ENCODE results near the gene SCUBE3.

The SCUBE3 gene

GRCh38 chr6:35214869-35215664 is 1.3 kb downstream of the SCUBE3 start:
- DNase-seq = no peak

DNA sequence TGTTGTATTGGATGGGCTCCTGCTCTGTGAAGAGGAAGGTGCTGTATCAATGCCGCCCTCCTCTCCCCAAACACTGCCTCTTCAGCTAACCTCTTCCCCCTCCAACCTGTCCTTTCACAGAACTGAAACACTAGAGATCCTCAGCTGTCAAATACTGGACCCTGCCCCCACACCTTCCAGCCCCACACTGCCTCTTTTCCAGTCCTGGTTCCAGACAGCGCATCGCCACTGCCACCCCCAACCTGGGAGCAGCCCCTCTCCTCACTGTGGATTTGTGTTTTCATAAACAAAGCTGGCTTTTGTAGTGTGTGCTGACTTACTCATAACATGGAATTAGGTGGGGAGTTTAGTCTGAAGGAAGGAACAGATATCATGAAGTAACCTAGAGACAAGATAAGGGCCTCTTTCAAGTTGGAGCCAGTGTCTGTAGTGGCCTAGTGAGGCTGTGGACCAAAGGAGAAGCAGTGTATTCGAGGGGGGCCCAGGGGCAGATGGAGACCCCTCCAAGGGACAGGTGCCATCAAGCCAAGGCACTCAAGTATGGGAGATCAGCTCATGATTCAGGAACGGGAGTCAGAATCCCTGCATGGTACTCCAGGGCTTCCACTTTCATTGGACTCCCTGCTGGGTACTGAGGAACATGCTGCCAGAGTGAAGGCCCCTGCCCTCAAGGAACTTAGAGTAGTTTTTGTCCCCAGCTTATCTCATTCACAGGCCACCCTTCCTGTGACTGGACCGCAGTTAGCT is 2.1 kb downstream of the SCUBE3 start:
- DNase-seq = no peak

- no peak for DNase-seq
These were observed 2.6 kb downstream of the SCUBE3 start for GRCh38 chr6:35216412-35216732.

DNA sequence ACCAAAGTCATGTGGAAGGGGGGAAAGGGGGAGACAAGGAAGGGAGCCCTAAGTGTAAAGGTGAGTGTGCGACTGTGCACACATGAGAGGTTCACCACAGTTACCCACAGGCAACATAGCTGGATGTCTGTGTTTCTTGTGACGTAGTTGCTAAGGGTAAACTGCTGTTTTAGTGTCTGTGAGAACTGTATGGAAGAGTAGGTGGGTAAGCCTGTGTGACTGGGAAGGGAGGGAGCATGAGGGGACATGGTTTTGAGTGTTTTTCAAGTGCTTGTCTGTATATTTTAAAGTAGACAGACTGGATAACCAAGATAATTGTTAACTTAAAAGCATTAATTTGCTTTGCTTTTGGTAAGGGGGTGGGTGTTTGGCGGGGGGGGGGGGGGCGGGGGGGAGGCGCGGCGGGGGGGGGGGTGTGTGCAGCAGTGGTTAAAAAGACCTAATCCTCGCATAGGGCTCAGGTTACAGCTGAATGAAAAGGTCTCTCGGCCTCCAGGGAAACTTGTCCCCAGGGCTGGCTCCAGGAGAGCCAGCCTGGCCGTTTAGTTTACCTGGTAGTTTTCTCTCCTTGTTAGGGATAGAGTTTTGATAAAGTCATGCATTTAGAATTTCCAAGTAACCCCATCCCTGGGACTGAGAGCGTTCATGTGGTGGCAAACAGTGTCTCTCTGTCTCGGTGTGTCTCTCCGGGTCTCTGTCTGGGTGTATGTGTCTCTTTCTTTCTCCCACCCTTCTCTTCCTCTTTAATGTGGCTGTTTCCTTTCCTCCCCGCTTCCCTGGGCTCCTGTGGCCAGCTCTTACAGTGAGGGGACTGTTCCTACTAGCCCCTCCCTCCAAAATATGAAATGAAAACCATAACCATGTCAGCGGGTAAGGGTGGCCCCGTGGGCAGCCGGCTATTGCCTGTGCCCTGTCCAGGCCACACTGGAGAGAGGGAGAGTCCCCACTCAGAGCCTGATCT is 3.4 kb downstream of the SCUBE3 start:
- no peak for DNase-seq

DNA sequence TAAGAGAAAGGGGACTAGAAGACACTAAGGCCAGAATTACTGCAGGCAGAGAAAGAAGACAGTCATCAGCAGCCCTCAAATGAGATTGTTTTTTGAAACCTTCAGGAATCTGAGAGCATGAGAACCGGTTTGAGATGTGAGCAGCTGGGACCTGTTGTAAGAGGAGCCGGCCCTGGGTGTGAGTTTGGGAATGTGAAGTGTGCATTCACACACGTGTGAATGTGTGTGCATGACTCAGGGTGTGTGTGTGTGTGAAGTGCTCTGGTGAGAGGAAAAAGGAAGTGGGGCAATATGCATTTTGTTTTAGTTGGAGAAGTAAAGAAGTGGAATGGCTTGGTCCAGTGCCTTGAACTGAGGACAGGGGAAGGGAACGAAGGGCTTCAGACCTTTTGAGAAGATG is 4.3 kb downstream of the SCUBE3 start:
- no peak for DNase-seq

DNA sequence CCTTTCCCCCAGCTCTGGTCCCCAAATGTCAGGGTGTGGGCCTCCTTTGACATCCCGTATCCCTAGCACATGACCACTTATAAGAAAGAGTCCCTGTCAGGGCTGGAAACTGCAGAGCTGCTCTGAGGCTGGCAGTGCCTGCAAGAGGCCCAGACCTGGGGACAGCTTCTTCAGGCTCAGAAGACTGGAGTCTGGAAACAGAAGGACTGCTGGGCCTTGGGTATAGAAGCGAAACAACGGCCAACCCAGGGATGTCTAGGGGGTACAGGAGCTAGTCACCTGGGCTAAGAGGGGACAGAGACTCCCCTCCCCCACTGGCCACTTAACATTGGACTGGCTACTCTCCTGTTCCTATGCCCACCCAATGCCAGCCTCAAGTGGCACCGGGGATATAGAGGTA is 4.7 kb downstream of the SCUBE3 start:
- DNase-seq = no peak

GRCh38 chr6:35219683-35220326 is 6.0 kb downstream of the SCUBE3 start:
- no peak for DNase-seq

- DNase-seq = no peak
These were observed 7.0 kb downstream of the SCUBE3 start for GRCh38 chr6:35220711-35221110.

GRCh38 chr6:35223396-35223795 is 9.6 kb downstream of the SCUBE3 start:
- no peak for DNase-seq

- no peak for DNase-seq
These were observed 11.0 kb downstream of the SCUBE3 start for GRCh38 chr6:35224720-35225119.

- no peak for DNase-seq
These were observed 14.7 kb downstream of the SCUBE3 start for GRCh38 chr6:35228481-35228880.

- no peak for DNase-seq
These were observed 15.5 kb downstream of the SCUBE3 start for GRCh38 chr6:35229304-35229703.

GRCh38 chr6:35230498-35230897 is 16.7 kb downstream of the SCUBE3 start:
- no peak for DNase-seq

GRCh38 chr6:35230950-35231349 is 17.2 kb downstream of the SCUBE3 start:
- DNase-seq = no peak

- no peak for DNase-seq
These were observed 17.8 kb downstream of the SCUBE3 start for GRCh38 chr6:35231563-35231962.

DNA sequence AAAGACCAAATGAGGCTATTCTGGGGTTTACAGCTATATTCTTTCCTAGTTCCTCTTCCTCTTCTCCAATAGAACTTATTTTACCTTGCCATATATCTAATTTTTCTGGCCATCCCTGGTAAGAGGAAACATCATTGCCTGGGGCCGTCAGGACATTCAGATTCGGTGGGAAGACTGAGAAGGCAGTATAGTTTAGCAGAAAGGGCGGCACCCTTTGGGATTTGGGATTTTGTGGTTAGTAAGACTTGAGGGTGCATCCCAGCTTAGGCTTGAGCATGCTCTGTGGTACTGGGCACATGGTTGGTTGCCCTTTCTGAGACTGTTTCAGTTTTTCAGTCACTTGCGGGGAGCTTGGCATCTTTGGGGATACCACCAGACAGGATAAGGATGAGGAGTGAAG is 21.1 kb downstream of the SCUBE3 start:
- DNase-seq = no peak

DNA sequence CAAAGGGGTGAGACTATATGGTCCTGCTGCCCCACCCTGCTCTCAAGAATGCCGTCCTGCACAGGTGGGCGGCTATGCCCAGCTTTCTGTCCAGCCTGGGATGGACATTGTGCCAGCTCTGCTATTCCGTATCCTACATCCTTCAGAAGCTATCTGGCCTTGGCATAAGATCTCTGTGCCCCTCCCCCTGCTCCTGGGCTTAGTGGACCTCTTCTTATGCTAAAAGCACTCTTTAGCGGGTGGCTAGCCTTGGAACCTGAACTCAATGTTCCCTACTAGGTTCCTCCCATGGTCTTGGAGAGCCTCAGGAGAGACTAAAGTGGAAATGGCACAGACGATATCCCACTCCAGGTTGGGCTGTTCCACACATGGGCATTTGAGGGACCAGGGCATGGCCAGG is 22.5 kb downstream of the SCUBE3 start:
- no peak for DNase-seq

GRCh38 chr6:35237476-35237875 is 23.7 kb downstream of the SCUBE3 start:
- DNase-seq = no peak

DNA sequence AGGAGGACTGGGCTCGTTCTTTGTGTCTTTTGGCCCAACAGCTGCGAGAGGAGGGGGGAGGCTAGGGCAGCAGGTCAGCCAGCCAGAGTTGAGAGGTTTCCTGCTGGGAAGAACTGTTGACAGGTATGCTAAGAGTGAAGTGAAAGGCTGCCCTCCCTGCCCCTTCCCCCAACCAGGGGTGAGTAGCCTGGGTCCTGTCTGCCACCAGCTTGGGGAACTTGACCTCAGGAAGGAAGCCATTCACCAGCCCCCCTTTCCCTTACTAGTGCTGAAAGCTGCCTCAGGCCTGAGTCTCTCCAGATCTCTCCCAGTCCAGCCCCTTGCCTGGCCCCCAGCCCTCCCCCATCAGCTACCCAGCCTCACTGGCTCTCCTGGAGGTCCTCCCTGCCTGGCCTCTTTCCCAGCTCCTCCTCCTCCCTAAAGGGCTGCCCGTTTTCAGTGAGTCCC is 25.1 kb downstream of the SCUBE3 start:
- DNase-seq = no peak

DNA sequence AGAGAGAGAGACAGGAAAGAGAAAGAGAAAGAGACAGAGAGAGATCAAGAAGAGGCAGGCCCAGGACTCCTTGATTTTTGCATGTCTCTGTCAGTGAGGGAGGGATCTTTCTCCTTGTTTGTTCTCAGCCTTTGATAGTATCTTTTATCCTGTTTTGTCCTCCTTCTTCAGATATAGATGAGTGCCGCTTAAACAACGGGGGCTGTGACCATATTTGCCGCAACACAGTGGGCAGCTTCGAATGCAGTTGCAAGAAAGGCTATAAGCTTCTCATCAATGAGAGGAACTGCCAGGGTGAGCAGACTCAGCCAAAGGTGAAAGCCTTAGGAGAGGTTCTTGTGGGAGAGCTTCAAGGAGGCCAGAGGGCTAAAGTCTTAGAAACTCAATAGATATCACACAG is 25.8 kb downstream of the SCUBE3 start:
- no peak for DNase-seq

- peak; percentile 58 for DNase-seq
These were observed 27.4 kb downstream of the SCUBE3 start for GRCh38 chr6:35240838-35241801.

GRCh38 chr6:35242486-35242885 is 28.7 kb downstream of the SCUBE3 start:
- DNase-seq = no peak

Measured in CD4-positive, alpha-beta T cell treated with Interleukin-15 for 1 hour (primary cell).